Measurements from ENCODE around the gene PLEK. TPM values are rescaled to one million over a fixed set of nuclear protein-coding genes. Genes with fewer than 3 reads are reported as not detected.
A peak's percentile ranks its signal among the peaks of the same experiment; 100 is the strongest.

PLEK gene
- polyA plus RNA-seq, 3 donors = 351 to 708 (median 403) TPM

DNA sequence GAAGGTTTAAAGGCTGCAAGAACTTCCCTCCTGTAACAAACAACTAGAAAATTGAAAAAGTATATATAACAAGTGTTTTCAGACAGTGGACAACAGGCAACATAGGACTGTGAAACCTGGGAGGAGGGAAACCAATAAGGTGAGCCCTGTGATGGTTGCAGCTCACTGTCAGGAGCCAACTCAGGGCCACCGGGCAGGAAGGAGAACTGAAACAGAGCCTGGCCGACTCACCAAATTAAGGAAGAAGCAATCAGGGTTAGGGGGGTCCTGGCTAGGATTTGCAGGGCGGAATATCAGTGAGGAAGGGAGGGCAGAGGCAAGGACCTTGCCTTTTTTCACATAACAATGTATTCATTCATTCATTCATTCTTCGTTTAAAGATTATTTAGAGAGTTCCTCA lies 23.5 kb upstream of the PLEK start:
- no peak overlapping the region for H2AFZ ChIP-seq (ENCODE audit: insufficient read depth, low read depth, low read length, poor library complexity, severe bottlenecking)
- Mint-ChIP-seq H3K27me3 (ENCODE audit: low read depth in 3 of 3) (no peaks in the 10 kb centered on the region), H3K27ac (peak overlapping the region; percentile 11 to 84 (median 55))

DNA sequence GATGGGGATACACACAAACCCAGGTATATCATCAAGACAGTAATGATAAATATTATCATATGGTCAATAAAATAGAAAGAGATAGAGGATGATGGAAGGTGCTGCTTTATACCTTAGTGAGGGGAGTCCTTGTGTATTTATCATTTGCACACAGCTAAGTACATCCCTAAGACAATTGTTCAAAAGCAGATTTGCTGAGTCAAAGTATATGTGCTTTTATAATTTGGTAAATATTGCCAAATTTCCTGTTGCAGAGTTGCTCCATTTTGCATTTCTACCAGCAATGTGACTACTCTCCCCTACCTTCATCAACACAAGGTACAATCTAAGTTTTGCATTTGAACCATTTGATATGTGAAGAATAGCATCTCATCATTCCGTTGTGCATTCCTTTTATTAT lies 22.6 kb upstream of the PLEK start:
- peaks cover 20% of the 10 kb centered on the region for H3K4me1 Mint-ChIP-seq
- Histone ChIP-seq H3K4me2 (replicated peaks; ENCODE audit: extremely low read depth, low read length, poor library complexity, severe bottlenecking) (peak overlapping the region; percentile 37), H3K9ac (ENCODE audit: insufficient read depth, low read length, poor library complexity, severe bottlenecking) (no peak overlapping the region), H3K79me2 (ENCODE audit: insufficient read depth, low read length) (no peaks in the 10 kb centered on the region), H4K20me1 (ENCODE audit: insufficient read depth, low read length) (no peaks in the 10 kb centered on the region), H2AFZ (ENCODE audit: insufficient read depth, low read depth, low read length, poor library complexity, severe bottlenecking) (no peak overlapping the region), H3K4me3 (replicated peaks in 1 of 3; ENCODE audit: low read depth in 2 of 3, low read length in 3 of 3) (peak overlapping the region in 1 of 3 experiments; percentile 40), H3K27ac (ENCODE audit: low read depth in 1 of 2, low read length in 2 of 2) (peak overlapping the region in 1 of 2 donors; percentile 20), H3K9me3 (replicated peaks in 1 of 2; ENCODE audit: control insufficient read depth in 1 of 2, insufficient read depth in 1 of 2, low read length in 2 of 2) (no peaks in the 10 kb centered on the region), H3K36me3 (replicated peaks in 1 of 2; ENCODE audit: control insufficient read depth in 1 of 2, insufficient read depth in 2 of 2, low read length in 2 of 2) (no peaks in the 10 kb centered on the region), H3K27me3 (ENCODE audit: control insufficient read depth in 2 of 2, insufficient read depth in 2 of 2, low read length in 2 of 2) (no peaks in the 10 kb centered on the region), H3K4me1 (ENCODE audit: control insufficient read depth in 1 of 2, insufficient read depth in 2 of 2, low read length in 2 of 2) (peaks cover 17 to 21% of the 10 kb centered on the region in 2 donors)
- WGBS (ENCODE audit: insufficient coverage) = no CpG with 5 or more reads among the region's 1 CpG
- peaks cover 0 to 2% (median 0%) of the 10 kb centered on the region in 3 donors for H3K27me3 Mint-ChIP-seq (ENCODE audit: low read depth in 3 of 3)
- H3K9me3 Mint-ChIP-seq = peaks cover 0 to 4% (median 0%) of the 10 kb centered on the region in 7 donors
- peak overlapping the region in 5 of 7 donors; percentile 8 to 90 (median 84) for H3K27ac Mint-ChIP-seq
- peak in 1 of 3 donors; percentile 35 for DNase-seq
- no peaks in the 10 kb centered on the region for H3K36me3 Mint-ChIP-seq
- intact Hi-C loops (cut with micrococcal nuclease) = no loop called here
- H3K4me3 Mint-ChIP-seq = no peak overlapping the region
- TF ChIP-seq, protein P1, sequence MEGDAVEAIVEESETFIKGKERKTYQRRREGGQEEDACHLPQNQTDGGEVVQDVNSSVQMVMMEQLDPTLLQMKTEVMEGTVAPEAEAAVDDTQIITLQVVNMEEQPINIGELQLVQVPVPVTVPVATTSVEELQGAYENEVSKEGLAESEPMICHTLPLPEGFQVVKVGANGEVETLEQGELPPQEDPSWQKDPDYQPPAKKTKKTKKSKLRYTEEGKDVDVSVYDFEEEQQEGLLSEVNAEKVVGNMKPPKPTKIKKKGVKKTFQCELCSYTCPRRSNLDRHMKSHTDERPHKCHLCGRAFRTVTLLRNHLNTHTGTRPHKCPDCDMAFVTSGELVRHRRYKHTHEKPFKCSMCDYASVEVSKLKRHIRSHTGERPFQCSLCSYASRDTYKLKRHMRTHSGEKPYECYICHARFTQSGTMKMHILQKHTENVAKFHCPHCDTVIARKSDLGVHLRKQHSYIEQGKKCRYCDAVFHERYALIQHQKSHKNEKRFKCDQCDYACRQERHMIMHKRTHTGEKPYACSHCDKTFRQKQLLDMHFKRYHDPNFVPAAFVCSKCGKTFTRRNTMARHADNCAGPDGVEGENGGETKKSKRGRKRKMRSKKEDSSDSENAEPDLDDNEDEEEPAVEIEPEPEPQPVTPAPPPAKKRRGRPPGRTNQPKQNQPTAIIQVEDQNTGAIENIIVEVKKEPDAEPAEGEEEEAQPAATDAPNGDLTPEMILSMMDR (IDR thresholded peaks at IDR 0.05) = no peak

More for the DNA sequence above, 23.5 kb upstream of the PLEK start:
- no peak overlapping the region for H3K9ac ChIP-seq (ENCODE audit: insufficient read depth, low read length, poor library complexity, severe bottlenecking)
- peaks cover 0 to 4% (median 0%) of the 10 kb centered on the region in 7 donors for H3K9me3 Mint-ChIP-seq
- TF ChIP-seq, protein P1 (IDR thresholded peaks at IDR 0.05) = no peak
- H3K4me3 Mint-ChIP-seq = peak overlapping the region in 1 of 2 donors; percentile 76
- no peaks in the 10 kb centered on the region for H4K20me1 ChIP-seq (ENCODE audit: insufficient read depth, low read length)
- H3K27ac ChIP-seq (ENCODE audit: low read depth in 1 of 2, low read length in 2 of 2) = peak overlapping the region in 1 of 2 donors; percentile 20
- H3K4me1 Mint-ChIP-seq = peaks cover 20% of the 10 kb centered on the region
- H3K4me2 ChIP-seq (replicated peaks; ENCODE audit: extremely low read depth, low read length, poor library complexity, severe bottlenecking) = peak overlapping the region; percentile 37
- WGBS (ENCODE audit: insufficient coverage) = 0% methylated on average over 1 of the region's 4 CpGs
- H3K79me2 ChIP-seq (ENCODE audit: insufficient read depth, low read length) = no peaks in the 10 kb centered on the region
- H3K36me3 Mint-ChIP-seq = no peaks in the 10 kb centered on the region
- H3K4me3 ChIP-seq (replicated peaks in 1 of 3; ENCODE audit: low read depth in 2 of 3, low read length in 3 of 3) = peak overlapping the region in 1 of 3 experiments; percentile 40
- no peaks in the 10 kb centered on the region for H3K27me3 ChIP-seq (ENCODE audit: control insufficient read depth in 2 of 2, insufficient read depth in 2 of 2, low read length in 2 of 2)
- peak in 2 of 3 donors; percentile 41 to 52 for DNase-seq
- H3K36me3 ChIP-seq (replicated peaks in 1 of 2; ENCODE audit: control insufficient read depth in 1 of 2, insufficient read depth in 2 of 2, low read length in 2 of 2) = no peaks in the 10 kb centered on the region
- intact Hi-C loops (cut with micrococcal nuclease) = no loop called here
- no peaks in the 10 kb centered on the region for H3K9me3 ChIP-seq (replicated peaks in 1 of 2; ENCODE audit: control insufficient read depth in 1 of 2, insufficient read depth in 1 of 2, low read length in 2 of 2)
- peaks cover 17 to 21% of the 10 kb centered on the region in 2 donors for H3K4me1 ChIP-seq (ENCODE audit: control insufficient read depth in 1 of 2, insufficient read depth in 2 of 2, low read length in 2 of 2)

Data from CD14-positive monocyte (primary cell).